Activated naive CD4-positive, alpha-beta T cell treated with anti-CD3 and anti-CD28 coated beads, Interleukin-2, amount 10 ng/mL, durations not matched to agents 7 days and 5 days (primary cell): ENCODE measurements around the gene ISCA1.
A peak's percentile ranks its signal among the peaks of the same experiment; 100 is the strongest.
"Not testable (repeated sequence)": the region's sequence is repeated elsewhere in the genome, so short reads cannot be mapped to it uniquely, and the experiment has no call there.

Experiments used
- CTCF ChIA-PET: fragments of 350-600 bp; sonication (Branson Sonifier 250); formaldehyde crosslinking; loops from one replicate; lab custom pipeline; 2021; ENCODE audit warnings: antibody characterized with exemption; lab: Charles Lee
- DNase-seq: peaks from one replicate; pipeline ENCODE4 v3.0.0-alpha.2; 2020
- H3K27ac Mint-ChIP-seq: one replicate; pipeline ENCODE4 v1.8.0; 2021; ENCODE audit warnings: mild to moderate bottlenecking, moderate library complexity, mixed read lengths
- H3K27me3 Mint-ChIP-seq: one replicate; pipeline ENCODE4 v1.8.0; 2021; ENCODE audit warnings: mild to moderate bottlenecking, mixed read lengths
- H3K36me3 Mint-ChIP-seq: one replicate; pipeline ENCODE4 v1.8.0; 2021; ENCODE audit warnings: mixed read lengths
- H3K4me1 Mint-ChIP-seq: one replicate; pipeline ENCODE4 v1.8.0; 2021; ENCODE audit warnings: mixed read lengths
- H3K4me3 Mint-ChIP-seq: one replicate; pipeline ENCODE4 v1.8.0; 2021; ENCODE audit warnings: mild to moderate bottlenecking, moderate library complexity, mixed read lengths
- H3K9me3 Mint-ChIP-seq: one replicate; pipeline ENCODE4 v1.8.0; 2021; ENCODE audit warnings: mixed read lengths

ISCA1 gene

GRCh38 chr9:86282077-86282978, at the start of gene ISCA1:
TSS of gene ISCA1 (minus strand) at chr9:86282538. CDS start at chr9:86282458, 80 bp downstream.
- no peaks in the 10 kb centered on the region for H3K27me3 Mint-ChIP-seq
- H3K4me1 Mint-ChIP-seq, result peaks cover 35% of the 10 kb centered on the region
- peak within 1 kb of the TSS; percentile 97 for H3K27ac Mint-ChIP-seq
- peaks cover 10% of the 10 kb centered on the region for H3K36me3 Mint-ChIP-seq
- no peaks in the 10 kb centered on the region for H3K9me3 Mint-ChIP-seq
- H3K4me3 Mint-ChIP-seq, result peak within 1 kb of the TSS; percentile 87
- CTCF ChIA-PET, result interaction anchor here (1.9 kb wide), 1 partner anchor 80 kb away, joined by 5 read pairs; no protein-coding TSS in a partner anchor
- peak; percentile 98 for DNase-seq

GRCh38 chr9:86330186-86330585, 47.8 kb upstream of the ISCA1 start:
- CTCF ChIA-PET, result no interaction called here

GRCh38 chr9:86329649-86330048, 47.3 kb upstream of the ISCA1 start:
- peaks cover 65% of the 10 kb centered on the region for H3K36me3 Mint-ChIP-seq
- H3K27me3 Mint-ChIP-seq, result no peaks in the 10 kb centered on the region
- no peak overlapping the region for H3K27ac Mint-ChIP-seq
- H3K9me3 Mint-ChIP-seq, result no peaks in the 10 kb centered on the region
- peaks cover 3% of the 10 kb centered on the region for H3K4me1 Mint-ChIP-seq
- no peak overlapping the region for H3K4me3 Mint-ChIP-seq
- CTCF ChIA-PET, result no interaction called here
- no peak for DNase-seq

More at GRCh38 chr9:86330186-86330585, 47.8 kb upstream of the ISCA1 start:
- no peak overlapping the region for H3K4me3 Mint-ChIP-seq
- no peaks in the 10 kb centered on the region for H3K27me3 Mint-ChIP-seq
- H3K27ac Mint-ChIP-seq, result no peak overlapping the region
- peaks cover 3% of the 10 kb centered on the region for H3K4me1 Mint-ChIP-seq
- no peaks in the 10 kb centered on the region for H3K9me3 Mint-ChIP-seq
- peaks cover 64% of the 10 kb centered on the region for H3K36me3 Mint-ChIP-seq
- DNase-seq, result no peak

GRCh38 chr9:86328156-86328555, 45.8 kb upstream of the ISCA1 start:
- Mint-ChIP-seq H3K9me3 (no peaks in the 10 kb centered on the region), H3K4me1 (peaks cover 3% of the 10 kb centered on the region), H3K27ac (no peak overlapping the region), H3K27me3 (no peaks in the 10 kb centered on the region), H3K4me3 (no peak overlapping the region), H3K36me3 (peaks cover 65% of the 10 kb centered on the region)
- DNase-seq, result no peak
- CTCF ChIA-PET, result no interaction called here

GRCh38 chr9:86326536-86326935, 44.2 kb upstream of the ISCA1 start:
- Mint-ChIP-seq H3K4me1 (peaks cover 3% of the 10 kb centered on the region), H3K36me3 (peaks cover 58% of the 10 kb centered on the region), H3K4me3 (no peak overlapping the region), H3K27ac (no peak overlapping the region), H3K27me3 (no peaks in the 10 kb centered on the region), H3K9me3 (no peaks in the 10 kb centered on the region)
- no peak for DNase-seq
- CTCF ChIA-PET, result interaction anchor here (1.9 kb wide), 1 partner anchor 52 kb away, joined by 6 read pairs; no protein-coding TSS in a partner anchor

- CTCF ChIA-PET, result no interaction called here
- DNase-seq, result no peak
- Mint-ChIP-seq H3K27me3 (no peaks in the 10 kb centered on the region), H3K4me3 (no peak overlapping the region), H3K9me3 (no peaks in the 10 kb centered on the region), H3K4me1 (no peaks in the 10 kb centered on the region), H3K36me3 (peaks cover 64% of the 10 kb centered on the region), H3K27ac (no peak overlapping the region)
Observed at GRCh38 chr9:86324901-86325300, 42.6 kb upstream of the ISCA1 start.

GRCh38 chr9:86324308-86324707, 42.0 kb upstream of the ISCA1 start:
- Mint-ChIP-seq H3K4me3 (no peak overlapping the region), H3K27ac (no peak overlapping the region), H3K36me3 (peaks cover 69% of the 10 kb centered on the region), H3K4me1 (no peaks in the 10 kb centered on the region), H3K9me3 (no peaks in the 10 kb centered on the region), H3K27me3 (no peaks in the 10 kb centered on the region)
- DNase-seq, result no peak
- CTCF ChIA-PET, result no interaction called here

- no peak for DNase-seq
Observed at GRCh38 chr9:86322973-86323644, 40.8 kb upstream of the ISCA1 start.

GRCh38 chr9:86321373-86321772, 39.0 kb upstream of the ISCA1 start:
- Mint-ChIP-seq H3K27ac (no peak overlapping the region), H3K27me3 (no peaks in the 10 kb centered on the region), H3K4me1 (no peaks in the 10 kb centered on the region), H3K9me3 (no peaks in the 10 kb centered on the region), H3K4me3 (no peak overlapping the region), H3K36me3 (peaks cover 68% of the 10 kb centered on the region)
- no peak for DNase-seq
- CTCF ChIA-PET, result interaction anchor here (1.3 kb wide), 1 partner anchor 10 kb away, joined by 3 read pairs; no protein-coding TSS in a partner anchor

More at GRCh38 chr9:86322973-86323644, 40.8 kb upstream of the ISCA1 start:
- H3K4me3 Mint-ChIP-seq, result no peak overlapping the region
- H3K9me3 Mint-ChIP-seq, result no peaks in the 10 kb centered on the region
- no peak overlapping the region for H3K27ac Mint-ChIP-seq
- peaks cover 76% of the 10 kb centered on the region for H3K36me3 Mint-ChIP-seq
- CTCF ChIA-PET, result no interaction called here
- H3K4me1 Mint-ChIP-seq, result no peaks in the 10 kb centered on the region
- no peaks in the 10 kb centered on the region for H3K27me3 Mint-ChIP-seq

GRCh38 chr9:86318187-86318586, 35.8 kb upstream of the ISCA1 start:
- Mint-ChIP-seq H3K9me3 (no peaks in the 10 kb centered on the region), H3K4me1 (peaks cover 10% of the 10 kb centered on the region), H3K4me3 (no peak overlapping the region), H3K27me3 (no peaks in the 10 kb centered on the region), H3K36me3 (peaks cover 66% of the 10 kb centered on the region), H3K27ac (no peak overlapping the region)
- no peak for DNase-seq
- CTCF ChIA-PET, result no interaction called here

- peaks cover 66% of the 10 kb centered on the region for H3K36me3 Mint-ChIP-seq
- peaks cover 11% of the 10 kb centered on the region for H3K4me1 Mint-ChIP-seq
- CTCF ChIA-PET, result interaction anchor here (0.7 kb wide), 1 partner anchor 14 kb away, joined by 5 read pairs; no protein-coding TSS in a partner anchor
- H3K4me3 Mint-ChIP-seq, result no peak overlapping the region
- no peak overlapping the region for H3K27ac Mint-ChIP-seq
- no peaks in the 10 kb centered on the region for H3K27me3 Mint-ChIP-seq
- no peak for DNase-seq
- H3K9me3 Mint-ChIP-seq, result no peaks in the 10 kb centered on the region
Observed at GRCh38 chr9:86315078-86315477, 32.7 kb upstream of the ISCA1 start.

- CTCF ChIA-PET, result interaction anchor here (0.9 kb wide), 1 partner anchor 18 kb away, joined by 4 read pairs; no protein-coding TSS in a partner anchor
- H3K36me3 Mint-ChIP-seq, result peaks cover 64% of the 10 kb centered on the region
- H3K9me3 Mint-ChIP-seq, H3K4me3 Mint-ChIP-seq, DNase-seq, H3K27me3 Mint-ChIP-seq, H3K27ac Mint-ChIP-seq: not testable (repeated sequence)
- peaks cover 11% of the 10 kb centered on the region for H3K4me1 Mint-ChIP-seq
Observed at GRCh38 chr9:86312959-86313358, 30.6 kb upstream of the ISCA1 start.

- no peak overlapping the region for H3K27ac Mint-ChIP-seq
- H3K9me3 Mint-ChIP-seq, result no peaks in the 10 kb centered on the region
- H3K36me3 Mint-ChIP-seq, result peaks cover 62% of the 10 kb centered on the region
- DNase-seq, result no peak
- no peak overlapping the region for H3K4me3 Mint-ChIP-seq
- peaks cover 20% of the 10 kb centered on the region for H3K4me1 Mint-ChIP-seq
- H3K27me3 Mint-ChIP-seq, result no peaks in the 10 kb centered on the region
- CTCF ChIA-PET, result interaction anchor here (1.2 kb wide), 1 partner anchor 14 kb away, joined by 4 read pairs; no protein-coding TSS in a partner anchor
Observed at GRCh38 chr9:86308687-86309086, 26.3 kb upstream of the ISCA1 start.

- H3K36me3 Mint-ChIP-seq, result peaks cover 57% of the 10 kb centered on the region
- DNase-seq, result no peak
- H3K27ac Mint-ChIP-seq, result no peak overlapping the region
Observed at GRCh38 chr9:86304236-86304730, 21.9 kb upstream of the ISCA1 start.

More at GRCh38 chr9:86304236-86304730, 21.9 kb upstream of the ISCA1 start:
- Mint-ChIP-seq H3K4me3 (no peak overlapping the region), H3K9me3 (no peaks in the 10 kb centered on the region), H3K27me3 (no peaks in the 10 kb centered on the region), H3K4me1 (peaks cover 21% of the 10 kb centered on the region)
- CTCF ChIA-PET, result no interaction called here
